ENCODE measurements around the gene KLHDC7B. TPM values are rescaled to one million over a fixed set of nuclear protein-coding genes. Genes with fewer than 3 reads are reported as not detected.

The KLHDC7B gene
- total RNA-seq, 2 experiments from 2014 or later, result 2.3 TPM

DNA sequence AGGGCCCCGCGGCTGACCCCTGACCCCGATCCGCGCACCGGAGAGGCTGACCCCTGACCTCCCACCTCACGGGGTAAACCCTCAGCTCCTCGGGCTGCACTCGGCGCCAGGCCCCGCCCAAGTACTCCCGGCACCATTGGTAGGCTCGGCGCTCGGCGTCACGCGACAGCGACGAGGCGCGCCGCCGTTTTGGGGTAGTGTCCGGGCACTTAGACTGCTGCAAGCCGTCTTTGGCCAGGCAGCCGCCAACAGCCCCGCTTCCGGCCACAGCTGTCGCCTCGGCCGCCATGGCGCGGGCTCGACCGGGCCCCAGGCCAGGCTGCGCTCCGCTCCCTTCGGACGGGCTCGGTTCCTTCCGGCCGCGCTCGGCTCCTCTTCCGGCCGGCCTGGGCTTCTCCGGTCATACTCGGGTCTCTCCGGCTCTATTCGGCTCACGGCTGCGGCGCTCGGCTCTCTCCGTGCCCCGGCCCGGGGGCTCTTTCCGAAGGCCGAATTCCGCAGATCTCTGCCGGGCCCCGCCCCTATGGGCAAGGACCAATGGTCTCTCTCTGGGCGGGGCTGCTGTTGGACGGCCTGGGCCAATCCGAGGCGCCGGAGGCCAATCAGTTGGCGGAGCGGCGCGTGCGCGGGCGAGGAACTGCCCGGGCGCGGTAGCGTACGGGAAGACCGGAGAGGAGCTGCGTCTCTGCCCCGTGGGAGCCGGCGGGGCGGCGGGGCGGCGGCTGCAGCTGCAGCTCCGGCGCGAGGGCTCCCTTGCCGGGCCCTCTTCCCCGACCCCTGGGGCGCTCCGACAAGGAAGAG, 37.0 kb downstream of the KLHDC7B start, which contains the start of gene CHKB:
Gene CHKB, minus strand, starts transcription at position 357 of the 801 bp plus-strand sequence. Its CDS starts 68 bp downstream, at position 289.
- H3K36me3 Mint-ChIP-seq (ENCODE audit: low read depth), result peaks cover 27% of the 10 kb centered on the region
- peak within 1 kb of the TSS; percentile 63 for H3K4me3 ChIP-seq (ENCODE audit: low read length)
- peaks cover 35% of the 10 kb centered on the region for H3K4me1 Mint-ChIP-seq (ENCODE audit: low read depth)
- intact Hi-C loops (cut with DNase I, micrococcal nuclease), result loop anchor here (1.0 to 5.0 kb wide), 8 partner anchors 20 to 74 kb away; partner anchors contain the start of genes SYCE3 (in 2 of the 2), KLHDC7B (in 1 of the 2), NCAPH2 (in 1 of the 2) and SCO2 (in 1 of the 2)
- peaks cover 31% of the 10 kb centered on the region for H3K4me1 ChIP-seq (ENCODE audit: insufficient read depth, low read length)
- H3K9me3 ChIP-seq (ENCODE audit: control insufficient read depth in 1 of 2, insufficient read depth in 1 of 2, low read length in 2 of 2), result no peaks in the 10 kb centered on the region
- CTCF ChIA-PET, result interaction anchor here (1.0 to 1.4 kb wide), 2 partner anchors 20 to 57 kb away, joined by 5 read pairs; partner anchors contain the start of genes SCO2 and SYCE3
- ATAC-seq (ENCODE audit: poor library complexity) (peak; percentile 92), DNase-seq (peak; percentile 95 to 99 (median 98))
- TF ChIP-seq, protein P1, sequence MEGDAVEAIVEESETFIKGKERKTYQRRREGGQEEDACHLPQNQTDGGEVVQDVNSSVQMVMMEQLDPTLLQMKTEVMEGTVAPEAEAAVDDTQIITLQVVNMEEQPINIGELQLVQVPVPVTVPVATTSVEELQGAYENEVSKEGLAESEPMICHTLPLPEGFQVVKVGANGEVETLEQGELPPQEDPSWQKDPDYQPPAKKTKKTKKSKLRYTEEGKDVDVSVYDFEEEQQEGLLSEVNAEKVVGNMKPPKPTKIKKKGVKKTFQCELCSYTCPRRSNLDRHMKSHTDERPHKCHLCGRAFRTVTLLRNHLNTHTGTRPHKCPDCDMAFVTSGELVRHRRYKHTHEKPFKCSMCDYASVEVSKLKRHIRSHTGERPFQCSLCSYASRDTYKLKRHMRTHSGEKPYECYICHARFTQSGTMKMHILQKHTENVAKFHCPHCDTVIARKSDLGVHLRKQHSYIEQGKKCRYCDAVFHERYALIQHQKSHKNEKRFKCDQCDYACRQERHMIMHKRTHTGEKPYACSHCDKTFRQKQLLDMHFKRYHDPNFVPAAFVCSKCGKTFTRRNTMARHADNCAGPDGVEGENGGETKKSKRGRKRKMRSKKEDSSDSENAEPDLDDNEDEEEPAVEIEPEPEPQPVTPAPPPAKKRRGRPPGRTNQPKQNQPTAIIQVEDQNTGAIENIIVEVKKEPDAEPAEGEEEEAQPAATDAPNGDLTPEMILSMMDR (IDR thresholded peaks at IDR 0.05), result no peak
- no peaks in the 10 kb centered on the region for H3K27me3 ChIP-seq (ENCODE audit: control insufficient read depth in 1 of 2, insufficient read depth in 2 of 2, low read length in 2 of 2)
- H3K36me3 ChIP-seq (ENCODE audit: insufficient read depth, low read length), result peaks cover 13% of the 10 kb centered on the region
- H3K27me3 Mint-ChIP-seq, result no peaks in the 10 kb centered on the region
- POLR2A ChIA-PET, result interaction anchor here (0.7 to 2.6 kb wide), 16 partner anchors 17 to 268 kb away, joined by 3 to 59 read pairs (median 4); partner anchors contain the start of genes ARSA, KLHDC7B, LMF2 and NCAPH2
- no peaks in the 10 kb centered on the region for H3K9me3 Mint-ChIP-seq
- H3K4me3 Mint-ChIP-seq, result peak within 1 kb of the TSS; percentile 100
- H3K27ac ChIP-seq (ENCODE audit: low read depth in 1 of 2, low read length in 2 of 2), result peak within 1 kb of the TSS; percentile 91 to 95
- peak within 1 kb of the TSS; percentile 98 for H3K27ac Mint-ChIP-seq

DNA sequence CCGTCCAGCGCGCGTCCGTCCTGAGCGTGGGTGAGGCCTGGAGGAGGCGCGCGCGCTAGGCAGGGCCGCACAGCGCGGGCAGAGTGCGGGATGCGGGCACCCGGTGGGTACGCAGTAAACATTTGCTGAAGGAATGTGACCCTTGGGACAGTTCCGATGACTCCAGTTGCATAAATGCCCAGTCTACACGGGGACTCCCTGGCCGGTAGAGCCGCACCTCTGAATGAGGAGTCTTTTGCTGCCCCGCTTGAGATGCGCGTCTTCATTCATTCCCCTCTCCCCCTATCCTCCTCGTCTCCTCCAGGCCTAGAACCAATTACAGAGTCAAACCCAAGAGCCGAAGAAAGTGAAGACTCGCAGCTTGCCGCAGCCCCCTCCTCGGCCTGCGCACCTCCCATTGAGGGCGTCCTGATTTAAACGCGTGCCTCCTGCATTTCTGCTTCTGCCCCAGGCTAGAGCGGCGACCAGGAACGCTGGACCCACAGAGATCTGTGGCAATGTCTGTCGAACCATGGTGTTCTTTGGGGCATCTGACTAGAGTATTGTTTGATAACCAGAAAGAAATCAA, 37.7 kb downstream of the KLHDC7B start:
- no peaks in the 10 kb centered on the region for H3K9me3 Mint-ChIP-seq
- intact Hi-C loops (cut with DNase I, micrococcal nuclease), result loop anchor here (1.0 to 5.0 kb wide), 6 partner anchors 21 to 56 kb away; partner anchors contain the start of genes SYCE3 (in 2 of the 2), KLHDC7B (in 1 of the 2) and SCO2 (in 1 of the 2)
- TF ChIP-seq, protein P1 (IDR thresholded peaks at IDR 0.05), result peak; percentile 13
- Histone ChIP-seq H3K4me3 (ENCODE audit: low read length) (peak overlapping the region; percentile 63), H3K9me3 (ENCODE audit: control insufficient read depth in 1 of 2, insufficient read depth in 1 of 2, low read length in 2 of 2) (no peaks in the 10 kb centered on the region), H3K27ac (ENCODE audit: low read depth in 1 of 2, low read length in 2 of 2) (peak overlapping the region in 1 of 2 donors; percentile 95), H3K27me3 (ENCODE audit: control insufficient read depth in 1 of 2, insufficient read depth in 2 of 2, low read length in 2 of 2) (no peaks in the 10 kb centered on the region), H3K36me3 (ENCODE audit: insufficient read depth, low read length) (peaks cover 13% of the 10 kb centered on the region), H3K4me1 (ENCODE audit: insufficient read depth, low read length) (peaks cover 28% of the 10 kb centered on the region)
- peaks cover 35% of the 10 kb centered on the region for H3K4me1 Mint-ChIP-seq (ENCODE audit: low read depth)
- ChIA-PET CTCF (no interaction called here), POLR2A (interaction anchor here (0.7 to 2.6 kb wide), 12 partner anchors 20 to 113 kb away, joined by 3 to 59 read pairs (median 12); partner anchors contain the start of genes ARSA, KLHDC7B, LMF2 and NCAPH2)
- peaks cover 27% of the 10 kb centered on the region for H3K36me3 Mint-ChIP-seq (ENCODE audit: low read depth)
- ATAC-seq (ENCODE audit: poor library complexity), result peak; percentile 19
- no peaks in the 10 kb centered on the region for H3K27me3 Mint-ChIP-seq
- H3K27ac Mint-ChIP-seq, result peak overlapping the region; percentile 98
- peak overlapping the region; percentile 82 for H3K4me3 Mint-ChIP-seq
- DNase-seq, result no peak
